ENCODE results near the gene SPTAN1.

Gene SPTAN1

DNA sequence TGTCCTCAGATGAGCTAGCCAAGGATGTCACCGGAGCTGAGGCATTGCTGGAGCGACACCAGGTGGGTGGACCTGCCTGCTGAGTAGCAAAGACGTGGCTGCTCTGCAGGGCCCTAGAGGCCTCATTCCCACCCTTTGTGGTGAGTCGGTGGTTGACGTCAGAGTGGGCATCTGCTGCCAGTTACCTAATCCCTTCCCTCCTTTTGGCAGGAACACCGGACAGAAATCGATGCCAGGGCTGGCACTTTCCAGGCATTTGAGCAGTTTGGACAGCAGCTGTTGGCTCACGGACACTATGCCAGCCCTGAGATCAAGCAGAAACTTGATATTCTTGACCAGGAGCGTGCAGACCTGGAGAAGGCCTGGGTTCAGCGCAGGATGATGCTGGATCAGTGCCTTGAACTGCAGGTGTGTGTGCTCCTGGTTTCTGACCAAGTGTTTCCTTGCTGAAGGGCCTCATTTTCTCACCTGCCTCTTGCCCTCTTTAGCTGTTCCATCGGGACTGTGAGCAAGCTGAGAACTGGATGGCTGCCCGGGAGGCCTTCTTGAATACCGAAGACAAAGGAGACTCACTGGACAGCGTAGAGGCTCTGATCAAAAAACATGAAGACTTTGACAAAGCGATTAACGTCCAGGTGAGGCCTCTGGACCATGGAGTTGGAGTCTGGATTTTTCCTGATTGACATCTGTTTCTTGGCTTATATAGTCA lies 55.4 kb downstream of the SPTAN1 start:
- no peak for DNase-seq

DNA sequence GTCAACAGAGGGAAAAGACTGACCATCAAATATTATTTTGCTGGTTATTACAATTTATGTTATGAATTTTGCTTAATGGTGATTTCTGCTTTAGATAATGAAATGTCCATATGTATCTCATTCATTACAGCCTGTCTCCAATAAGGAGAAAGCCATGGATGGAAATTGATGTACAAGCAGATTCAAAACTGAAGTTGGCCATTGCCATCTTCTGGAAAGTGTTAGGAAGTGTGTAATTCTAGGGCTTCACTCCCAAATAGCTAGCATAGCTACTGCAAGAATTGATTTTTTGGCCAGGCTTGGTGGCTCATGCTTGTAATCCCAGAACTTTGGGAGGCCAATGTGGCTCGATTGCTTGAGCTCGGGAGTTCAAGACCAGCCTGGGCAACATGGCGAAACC lies 58.5 kb downstream of the SPTAN1 start:
- no peak for DNase-seq

DNA sequence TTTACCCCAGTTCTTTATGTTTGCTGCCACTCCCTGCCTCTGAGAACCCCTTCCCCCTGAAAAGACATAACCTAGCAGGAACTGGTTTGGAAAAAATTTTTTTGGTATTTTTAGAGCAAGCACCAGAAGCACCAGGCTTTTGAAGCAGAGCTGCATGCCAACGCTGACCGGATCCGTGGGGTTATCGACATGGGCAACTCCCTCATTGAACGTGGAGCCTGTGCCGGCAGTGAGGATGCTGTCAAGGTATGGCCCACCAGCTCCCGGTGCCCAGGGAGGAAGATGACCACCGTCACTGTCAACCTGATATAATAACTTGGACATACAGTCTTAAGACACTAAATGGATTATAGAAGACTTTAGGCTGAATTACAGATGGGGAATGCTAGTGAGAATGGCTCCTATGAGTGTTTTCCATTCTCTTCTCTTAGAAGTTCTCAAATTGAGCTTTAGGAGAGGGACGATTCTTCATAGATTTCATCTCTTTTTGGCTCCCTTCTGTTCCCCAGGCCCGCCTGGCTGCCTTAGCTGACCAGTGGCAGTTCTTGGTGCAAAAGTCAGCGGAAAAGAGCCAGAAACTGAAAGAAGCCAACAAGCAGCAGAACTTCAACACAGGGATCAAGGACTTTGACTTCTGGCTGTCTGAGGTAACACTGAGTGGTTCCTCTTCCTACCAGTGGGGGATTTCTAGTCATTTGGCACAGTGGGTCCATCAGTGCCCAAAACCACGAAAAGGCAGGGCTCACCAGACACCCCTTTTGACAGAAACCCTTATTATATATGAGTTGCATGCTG lies 59.4 kb downstream of the SPTAN1 start:
- no peak for DNase-seq

DNA sequence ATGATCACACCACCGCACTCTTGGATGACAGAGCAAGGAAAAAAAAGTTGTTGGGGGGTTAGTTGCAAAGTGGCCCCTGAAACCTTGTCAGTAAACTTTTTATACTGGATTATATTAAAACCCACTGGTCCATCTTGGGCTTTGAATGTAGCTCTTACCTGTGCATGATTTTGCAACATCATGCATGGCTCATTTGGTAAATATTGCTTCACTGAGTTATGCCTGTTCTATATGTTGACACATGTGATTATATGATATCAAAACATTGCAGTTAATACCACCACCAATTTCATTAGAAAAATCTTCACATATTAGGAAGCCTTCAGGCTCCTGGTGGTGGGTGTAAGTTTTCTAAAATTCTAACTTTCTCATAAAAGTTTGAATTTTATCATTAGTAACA lies 62.3 kb downstream of the SPTAN1 start:
- DNase-seq = no peak

DNA sequence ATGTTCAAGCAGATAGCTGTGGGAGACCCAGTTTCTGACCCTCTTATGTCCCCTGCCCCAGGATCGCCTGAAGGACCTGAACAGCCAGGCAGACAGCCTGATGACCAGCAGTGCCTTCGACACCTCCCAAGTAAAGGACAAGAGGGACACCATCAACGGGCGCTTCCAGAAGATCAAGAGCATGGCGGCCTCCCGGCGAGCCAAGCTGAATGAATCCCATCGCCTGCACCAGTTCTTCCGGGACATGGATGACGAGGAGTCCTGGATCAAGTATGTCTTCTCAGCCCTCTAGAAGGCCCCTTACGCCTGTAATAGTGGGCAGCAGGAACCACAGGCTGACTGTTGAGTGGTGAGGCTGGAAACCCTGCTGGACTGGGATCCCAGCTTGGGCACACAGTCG lies 63.2 kb downstream of the SPTAN1 start:
- DNase-seq = no peak

DNA sequence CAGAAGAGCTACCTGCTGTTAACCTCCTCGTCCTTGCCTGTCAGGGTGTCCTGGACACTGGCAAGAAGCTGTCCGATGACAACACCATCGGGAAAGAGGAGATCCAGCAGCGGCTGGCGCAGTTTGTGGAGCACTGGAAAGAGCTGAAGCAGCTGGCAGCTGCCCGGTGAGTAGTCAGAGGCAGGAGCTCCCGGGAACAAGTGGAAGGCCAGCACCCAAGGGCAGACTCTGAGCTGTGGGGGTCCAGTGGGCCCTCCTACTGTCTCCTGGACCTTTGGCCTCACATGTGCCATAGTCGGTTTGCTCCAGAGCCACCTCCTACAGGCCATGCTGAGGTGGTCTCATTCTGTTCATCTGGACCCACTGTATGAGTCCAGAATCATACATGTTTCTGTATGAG lies 65.6 kb downstream of the SPTAN1 start:
- no peak for DNase-seq

DNA sequence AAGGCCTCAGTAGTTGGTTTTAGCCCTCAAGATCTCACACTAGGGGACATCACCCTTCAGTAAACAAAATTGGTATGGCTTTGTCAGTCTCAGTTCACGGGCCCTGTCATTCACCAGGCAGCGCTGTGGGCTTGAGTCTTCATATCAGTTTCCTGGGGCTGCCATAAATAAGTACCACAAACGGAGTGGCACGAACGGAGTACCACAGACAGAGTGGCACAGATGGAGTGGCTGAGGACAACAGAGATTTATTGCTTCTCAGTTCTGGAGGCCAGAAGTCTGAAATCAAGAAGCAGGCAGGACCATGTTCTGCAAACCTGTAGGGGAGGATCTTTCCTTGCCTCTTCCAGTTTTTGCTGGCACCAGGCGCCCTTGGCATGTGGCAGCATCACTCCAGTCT lies 66.7 kb downstream of the SPTAN1 start:
- no peak for DNase-seq

DNA sequence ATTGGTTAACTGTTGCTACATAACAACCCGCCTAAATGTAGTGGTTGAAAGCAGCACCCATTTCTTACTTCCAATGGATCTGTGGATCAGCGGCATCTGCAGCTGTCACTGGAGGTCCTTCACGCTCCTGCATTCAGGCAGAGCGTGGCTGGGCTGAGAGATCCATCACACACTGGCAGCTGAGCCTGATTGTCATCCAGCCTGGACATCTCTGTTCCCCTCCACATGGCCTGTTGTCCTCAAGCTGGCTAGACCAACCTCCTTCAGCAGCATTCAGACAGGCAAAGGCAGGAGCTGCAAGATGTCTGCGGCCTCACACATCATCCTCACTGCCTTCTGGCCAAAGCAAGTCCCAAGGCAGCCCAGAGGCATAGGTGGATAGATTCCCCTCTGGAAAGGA lies 67.4 kb downstream of the SPTAN1 start:
- no peak for DNase-seq

DNA sequence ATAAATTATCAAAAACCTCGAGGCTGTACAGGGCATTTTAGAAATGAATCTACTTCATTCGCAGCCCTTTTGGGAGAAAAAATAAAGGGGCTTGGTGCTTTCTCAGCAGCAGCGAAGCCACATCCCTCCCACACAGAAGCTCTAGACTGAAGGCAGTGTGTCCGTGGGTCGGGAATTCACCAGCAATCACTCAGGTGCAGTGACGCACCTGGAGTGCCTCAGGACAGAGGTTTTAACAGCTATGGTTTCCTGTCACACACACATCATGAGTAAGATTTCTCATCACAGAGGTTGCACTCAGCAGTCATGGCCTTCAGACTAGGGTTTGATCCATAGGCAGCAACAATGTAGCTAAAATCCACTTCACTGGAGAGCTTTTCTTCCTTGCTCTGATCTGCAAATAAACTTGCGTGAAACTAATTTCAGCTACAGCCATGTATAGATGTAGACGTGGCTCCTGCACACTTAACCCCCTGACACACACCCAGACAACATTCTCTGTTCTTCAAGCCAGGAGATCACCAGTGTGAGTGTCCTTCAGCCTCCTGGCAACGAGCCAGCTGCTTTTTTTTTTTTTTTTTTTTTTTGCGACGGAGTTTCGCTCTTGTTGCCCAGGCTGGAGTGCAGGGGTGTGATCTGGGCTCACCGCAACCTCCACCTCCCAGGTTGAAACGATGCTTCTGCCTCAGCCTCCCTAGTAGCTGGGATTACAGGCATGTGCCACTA lies 69.5 kb downstream of the SPTAN1 start:
- no peak for DNase-seq

DNA sequence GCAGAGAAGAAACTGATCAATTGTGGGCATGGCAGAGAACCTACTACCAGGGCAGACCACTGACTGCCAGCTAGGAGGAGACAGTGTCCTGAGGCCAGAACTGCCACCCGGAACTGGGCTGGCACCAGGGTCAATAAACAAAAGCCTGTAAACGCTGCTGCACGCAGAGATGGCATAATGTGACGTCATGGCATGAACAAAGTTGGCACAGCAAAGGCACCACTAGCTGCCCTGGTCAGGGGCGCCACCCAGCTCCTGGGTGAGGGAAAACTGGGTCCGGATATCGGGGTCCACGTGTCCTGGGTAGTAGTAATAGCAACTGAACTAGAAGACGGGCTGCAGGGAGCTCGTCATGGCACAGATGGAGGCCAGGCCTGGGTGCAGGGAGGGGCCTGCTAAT lies 72.2 kb downstream of the SPTAN1 start:
- DNase-seq = no peak

DNA sequence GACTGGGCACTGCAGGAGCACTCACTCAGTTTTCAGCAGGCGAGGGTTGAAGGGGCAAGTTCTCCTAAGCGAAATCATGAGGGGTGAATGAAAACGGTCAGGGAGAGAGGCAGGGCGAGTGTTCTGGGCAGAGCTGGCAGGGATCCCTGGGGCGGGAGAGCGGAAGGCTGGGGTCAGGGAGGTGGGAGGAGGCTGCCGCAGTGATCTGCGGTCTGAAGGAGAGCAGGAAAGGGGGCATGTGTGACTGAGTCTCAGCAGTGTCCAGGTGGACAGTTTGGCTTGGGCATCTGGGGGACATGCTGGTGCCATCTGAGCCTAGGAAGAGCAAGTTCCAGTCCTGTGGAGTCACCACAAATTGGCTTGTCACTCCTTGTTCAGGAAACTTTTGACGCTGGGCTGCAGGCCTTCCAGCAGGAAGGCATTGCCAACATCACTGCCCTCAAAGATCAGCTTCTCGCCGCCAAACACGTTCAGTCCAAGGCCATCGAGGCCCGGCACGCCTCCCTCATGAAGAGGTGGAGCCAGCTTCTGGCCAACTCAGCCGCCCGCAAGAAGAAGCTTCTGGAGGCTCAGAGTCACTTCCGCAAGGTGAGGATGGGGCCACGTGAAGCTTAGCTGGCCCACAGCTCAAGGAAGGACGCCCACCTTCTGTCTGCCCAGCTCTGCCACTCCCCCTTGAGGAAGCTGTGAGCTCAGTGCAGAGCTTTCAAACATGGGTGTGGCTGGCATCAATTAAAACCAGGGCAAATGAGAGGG lies 73.2 kb downstream of the SPTAN1 start:
- no peak for DNase-seq

DNA sequence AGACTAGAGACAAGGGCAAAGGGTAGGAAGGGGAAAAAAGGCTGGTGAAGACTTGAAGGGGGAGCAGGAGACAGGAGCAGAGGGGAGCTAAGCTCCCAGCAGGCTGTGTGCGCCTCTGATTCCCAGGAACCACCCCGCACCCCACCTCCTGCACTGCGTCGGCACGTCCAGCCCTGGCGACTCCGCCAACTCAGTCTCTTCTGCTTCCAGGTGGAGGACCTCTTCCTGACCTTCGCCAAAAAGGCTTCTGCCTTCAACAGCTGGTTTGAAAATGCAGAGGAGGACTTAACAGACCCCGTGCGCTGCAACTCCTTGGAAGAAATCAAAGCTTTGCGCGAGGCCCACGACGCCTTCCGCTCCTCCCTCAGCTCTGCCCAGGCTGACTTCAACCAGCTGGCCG lies 73.8 kb downstream of the SPTAN1 start:
- DNase-seq = no peak

DNA sequence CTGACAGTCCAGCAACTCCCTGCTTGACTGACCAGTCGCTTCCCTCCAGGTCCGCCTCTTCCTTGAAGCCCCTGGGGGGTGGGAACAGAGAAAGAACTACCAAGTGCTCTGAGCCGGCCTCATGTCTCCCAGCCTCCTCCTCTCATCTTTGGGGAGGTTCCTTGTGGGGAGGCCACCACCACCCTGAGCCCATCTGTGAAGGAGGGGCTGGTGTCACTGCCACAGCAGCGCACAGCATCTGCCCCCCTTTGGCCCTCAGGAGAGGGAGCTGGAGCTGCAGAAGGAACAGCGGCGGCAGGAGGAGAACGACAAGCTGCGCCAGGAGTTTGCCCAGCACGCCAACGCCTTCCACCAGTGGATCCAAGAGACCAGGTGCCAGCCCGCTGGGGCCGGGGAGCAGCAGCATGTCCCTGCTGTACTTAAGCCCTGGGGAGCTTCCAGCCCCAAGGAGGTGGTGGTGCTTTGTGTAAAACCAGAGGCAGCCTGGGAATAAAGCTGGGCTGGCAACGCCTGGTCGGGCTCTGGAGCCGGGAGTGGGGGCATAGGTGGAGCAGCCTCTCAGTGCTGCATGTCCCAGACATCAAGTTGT lies 74.8 kb downstream of the SPTAN1 start:
- DNase-seq = no peak

DNA sequence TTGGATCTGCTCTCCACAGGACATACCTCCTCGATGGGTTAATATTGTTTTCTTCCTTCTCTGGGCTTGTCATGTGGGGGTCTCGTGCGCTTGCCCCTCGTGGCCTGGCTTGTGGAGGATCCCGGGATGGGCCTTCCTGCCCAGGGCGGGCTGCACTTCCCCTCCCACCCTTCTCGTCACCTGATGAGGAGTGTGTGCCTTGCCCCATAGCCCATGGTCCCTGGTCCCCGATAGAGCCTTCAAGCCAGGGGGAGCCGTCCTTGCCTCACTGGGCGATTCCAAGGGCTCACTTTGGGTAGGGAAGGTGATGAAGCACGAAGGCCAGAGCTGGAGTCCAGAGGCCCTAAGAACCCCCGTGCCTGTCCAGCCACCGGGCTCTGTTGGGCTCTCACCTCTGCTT lies 75.5 kb downstream of the SPTAN1 start:
- no peak for DNase-seq

DNA sequence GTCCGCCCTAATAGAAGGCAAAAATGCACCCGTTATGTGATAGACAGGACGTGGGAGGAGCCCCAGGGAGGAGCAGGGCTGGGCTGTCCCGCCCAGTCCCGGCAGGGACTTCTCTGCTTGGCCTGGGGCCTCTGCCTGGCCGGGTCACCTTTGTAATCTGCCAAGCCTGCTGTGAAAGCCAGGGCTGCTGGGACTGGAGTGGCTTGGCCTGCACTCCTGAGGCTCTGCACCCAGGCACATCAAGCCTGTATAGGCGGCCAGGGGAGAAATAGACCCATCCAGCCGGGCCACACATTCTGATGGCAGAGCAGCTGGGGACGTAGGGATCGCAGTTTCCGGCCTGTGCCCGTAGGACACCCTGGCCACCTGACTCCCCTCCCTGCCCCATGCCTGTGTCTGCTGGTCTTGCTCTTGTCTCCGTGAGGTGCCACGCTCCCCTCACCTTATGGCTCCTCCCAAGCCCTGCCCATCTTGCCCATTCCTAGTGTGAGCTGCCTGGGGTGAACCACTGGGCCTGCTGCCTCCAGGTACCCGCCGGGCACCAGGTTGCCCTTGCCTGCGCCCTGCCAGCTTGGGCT lies 76.2 kb downstream of the SPTAN1 start:
- DNase-seq = no peak

DNA sequence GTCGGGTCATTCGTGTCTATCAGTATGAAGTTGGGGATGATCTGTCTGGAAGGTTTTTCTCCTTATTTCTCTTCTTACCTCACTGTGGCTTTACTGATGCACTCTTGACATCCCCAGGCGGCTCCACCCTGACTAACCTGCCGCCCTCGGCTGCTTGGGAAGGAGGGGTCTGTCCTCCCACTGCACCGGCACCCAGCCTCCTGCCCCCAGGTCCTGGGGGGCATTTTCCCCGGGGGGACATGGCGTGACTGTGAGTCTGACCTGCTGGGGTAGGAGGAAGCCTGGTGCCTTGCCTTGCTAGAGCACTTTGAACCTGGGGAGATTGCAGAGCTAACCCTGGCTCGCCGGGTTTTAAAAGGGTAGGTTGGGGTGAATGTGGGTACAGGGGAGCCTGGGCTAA lies 76.7 kb downstream of the SPTAN1 start:
- no peak for DNase-seq

DNA sequence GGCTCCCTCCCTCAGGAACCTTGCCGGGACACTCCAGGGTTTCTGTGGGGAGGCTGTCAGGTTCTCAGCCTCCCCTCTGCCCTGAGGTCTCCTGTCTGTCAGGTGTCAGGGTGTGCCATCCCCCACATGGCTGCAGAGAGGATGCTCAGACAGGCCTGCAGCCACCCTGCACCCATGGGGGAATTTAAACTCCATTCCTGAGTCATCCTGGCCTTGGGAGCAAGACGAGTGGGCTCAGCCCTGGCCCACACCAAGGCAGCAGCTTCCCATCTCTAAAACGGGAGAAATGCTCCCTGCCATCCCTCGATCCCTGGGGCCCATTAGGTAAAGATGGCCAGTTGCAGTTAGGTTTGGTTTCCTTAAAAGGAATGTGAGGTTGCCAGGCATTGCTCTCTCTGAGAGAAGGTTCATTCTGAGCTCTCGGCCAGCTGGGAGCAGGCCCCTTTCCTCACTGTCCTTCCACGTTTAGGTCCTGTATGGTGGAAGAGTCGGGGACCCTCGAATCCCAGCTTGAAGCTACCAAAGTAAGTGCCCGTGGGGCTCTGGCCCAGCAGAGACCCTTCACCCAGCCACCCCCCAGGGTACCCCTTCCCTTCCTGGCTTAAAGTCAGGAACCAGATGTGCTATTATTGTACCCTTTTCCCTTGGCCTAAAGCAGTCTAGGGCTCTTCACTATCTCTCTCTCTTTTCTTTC lies 77.6 kb downstream of the SPTAN1 start:
- DNase-seq = no peak

DNA sequence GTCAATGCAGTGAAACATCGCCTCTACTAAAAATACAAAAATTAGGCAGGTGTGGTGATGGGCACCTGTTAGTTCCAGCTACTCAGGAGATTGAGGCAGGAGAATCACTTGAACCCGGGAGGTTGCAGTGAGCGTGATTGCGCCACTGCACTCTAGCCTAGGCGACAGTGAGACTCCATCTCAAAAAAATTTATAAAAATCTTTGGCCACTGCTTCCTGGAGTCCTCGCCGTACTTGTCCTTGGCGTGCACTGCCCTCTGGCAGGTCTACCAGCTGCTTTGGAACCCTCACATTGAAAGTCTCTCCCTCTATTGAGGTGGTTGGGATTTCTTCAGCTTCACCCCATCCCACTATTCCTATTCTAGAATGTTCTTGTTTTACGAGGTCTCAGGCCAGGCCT lies 79.2 kb downstream of the SPTAN1 start:
- DNase-seq = no peak

DNA sequence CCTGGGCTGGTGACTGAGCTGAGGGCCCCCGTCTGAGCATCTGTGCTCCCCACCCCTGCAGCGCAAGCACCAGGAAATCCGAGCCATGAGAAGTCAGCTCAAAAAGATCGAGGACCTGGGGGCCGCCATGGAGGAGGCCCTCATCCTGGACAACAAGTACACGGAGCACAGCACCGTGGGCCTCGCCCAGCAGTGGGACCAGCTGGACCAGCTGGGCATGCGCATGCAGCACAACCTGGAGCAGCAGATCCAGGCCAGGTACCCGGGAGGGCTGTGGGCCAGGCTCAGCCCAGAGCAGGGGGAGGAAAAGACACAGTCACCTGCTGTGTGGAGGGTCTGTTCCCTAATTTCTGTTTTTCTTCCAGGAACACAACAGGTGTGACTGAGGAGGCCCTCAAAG lies 79.7 kb downstream of the SPTAN1 start:
- no peak for DNase-seq

DNA sequence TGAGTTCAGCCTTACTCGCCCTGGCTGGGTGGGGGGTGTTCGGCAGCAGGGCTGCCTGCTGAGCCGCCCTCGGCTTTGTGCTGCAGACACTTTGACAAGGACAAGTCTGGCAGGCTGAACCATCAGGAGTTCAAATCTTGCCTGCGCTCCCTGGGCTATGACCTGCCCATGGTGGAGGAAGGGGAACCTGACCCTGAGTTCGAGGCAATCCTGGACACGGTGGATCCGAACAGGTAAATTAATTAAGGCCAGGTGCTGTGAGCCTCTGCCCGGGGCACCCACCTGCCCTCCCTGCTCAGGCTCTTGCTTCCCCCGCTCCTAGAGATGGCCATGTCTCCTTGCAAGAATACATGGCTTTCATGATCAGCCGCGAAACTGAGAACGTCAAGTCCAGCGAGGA lies 80.1 kb downstream of the SPTAN1 start:
- no peak for DNase-seq

DNA sequence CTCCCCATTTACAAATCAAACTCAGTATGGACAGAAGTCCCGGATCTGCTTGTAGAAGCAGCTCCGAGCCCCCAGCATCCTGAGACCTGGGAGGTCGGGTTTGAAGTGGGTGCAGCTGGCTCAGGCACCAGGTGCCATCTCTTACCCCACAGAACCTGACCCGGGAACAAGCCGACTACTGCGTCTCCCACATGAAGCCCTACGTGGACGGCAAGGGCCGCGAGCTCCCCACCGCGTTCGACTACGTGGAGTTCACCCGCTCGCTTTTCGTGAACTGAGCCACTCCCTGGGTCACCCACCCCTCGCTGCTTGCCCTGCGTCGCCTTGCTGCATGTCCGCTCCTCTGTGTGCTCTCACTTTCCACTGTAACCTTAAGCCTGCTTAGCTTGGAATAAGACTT lies 80.7 kb downstream of the SPTAN1 start:
- no peak for DNase-seq

DNA sequence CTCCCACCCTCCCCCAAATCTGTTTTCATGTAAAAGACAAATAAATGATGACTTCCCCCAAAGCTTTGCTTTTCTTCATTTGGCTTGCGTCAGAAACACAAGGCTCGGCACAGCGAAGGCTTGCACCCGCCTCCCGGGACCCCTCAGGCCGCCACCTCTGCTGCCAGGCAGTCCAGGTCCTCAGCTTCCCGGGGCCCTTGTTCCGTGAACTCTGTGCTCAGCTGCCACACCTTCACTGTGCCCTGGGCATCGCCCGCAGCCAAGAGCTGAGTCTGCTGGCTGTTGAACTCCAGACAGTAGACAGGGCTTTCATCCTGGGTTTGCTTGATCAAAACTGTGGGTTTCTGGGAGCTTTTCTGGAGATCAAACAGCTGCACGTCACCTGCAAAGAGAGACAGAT lies 81.2 kb downstream of the SPTAN1 start:
- no peak for DNase-seq
